Heart left ventricle (tissue), 13 donors: ENCODE measurements around the gene ZBED1.

Experiments used
- POLR2A ChIP-seq, 2 donors: fragments of 450-650 bp; IDR thresholded peaks; one replicate each; pipeline ENCODE4 v1.6.1; 2017; ENCODE audit warnings: antibody characterized with exemption in 2 of 2, mild to moderate bottlenecking in 2 of 2, moderate library complexity in 2 of 2
- TF ChIP-seq, protein P1 (sequence below), 12 donors: fragments of 200-600 bp; sonication (generic) in 4 of 12; IDR thresholded peaks; one replicate each; pipeline versions ENCODE4 v1.5.0 to v1.8.0; 2018 to 2022; ENCODE audit warnings: antibody characterized with exemption in 12 of 12, mild to moderate bottlenecking in 5 of 12
- donor health status: ischemic (EF 13 %, LVEDD 7.1; RV severe dilation, severe dysfunction).
- donor health status: DM: no; HTN: yes; CAD: no.
- donor health status: DM: no; HTN: no; CAD: no.
- donor health status: ischemic (EF 25% LVEDD 6.9; RV normal size, moderate dysfunction).
- donor health status: ischemic (EF 25% LVEDD 5.7; RV mildly dilated, moderate dysfunction).
- donor health status: ischemic (EF 35%, LVEDD 5.7; RV mildly dilated, moderate dysfunction).
- donor health status: nonischemic (EF 11% LVEDD 7.7; RV severe dilation, severe dysfunction).
- donor health status: DM: yes; HTN: yes; CAD: no.
- donor health status: PGD.
- donor health status: ischemic (EF 29% LVEDD 5.4; RV normal size, mild dysfunction).
- donor health status: nonischemic (EF 23%, LVEDD 6.1; RV moderate dilation, normal function).

DNA sequence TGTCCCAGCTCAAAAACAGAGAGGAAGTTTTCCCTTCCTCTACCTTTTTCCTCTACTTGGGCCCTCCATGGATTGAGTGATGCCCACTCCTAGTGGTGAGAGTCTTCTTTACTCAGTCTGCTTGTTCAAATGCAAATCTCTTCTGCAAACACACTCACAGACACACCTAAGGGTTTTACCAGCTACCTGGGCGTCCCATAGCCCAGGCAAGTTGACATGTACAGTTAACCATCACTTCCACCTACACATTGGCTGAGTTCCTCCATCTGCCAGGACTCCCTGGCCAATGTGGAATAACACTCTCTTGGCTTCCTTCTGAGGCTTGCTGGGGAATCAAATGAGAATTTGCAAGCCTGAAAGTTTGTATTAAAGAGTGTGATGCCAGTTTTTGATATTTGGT, 45.7 kb upstream of the ZBED1 start:
- TF ChIP-seq, protein P1, sequence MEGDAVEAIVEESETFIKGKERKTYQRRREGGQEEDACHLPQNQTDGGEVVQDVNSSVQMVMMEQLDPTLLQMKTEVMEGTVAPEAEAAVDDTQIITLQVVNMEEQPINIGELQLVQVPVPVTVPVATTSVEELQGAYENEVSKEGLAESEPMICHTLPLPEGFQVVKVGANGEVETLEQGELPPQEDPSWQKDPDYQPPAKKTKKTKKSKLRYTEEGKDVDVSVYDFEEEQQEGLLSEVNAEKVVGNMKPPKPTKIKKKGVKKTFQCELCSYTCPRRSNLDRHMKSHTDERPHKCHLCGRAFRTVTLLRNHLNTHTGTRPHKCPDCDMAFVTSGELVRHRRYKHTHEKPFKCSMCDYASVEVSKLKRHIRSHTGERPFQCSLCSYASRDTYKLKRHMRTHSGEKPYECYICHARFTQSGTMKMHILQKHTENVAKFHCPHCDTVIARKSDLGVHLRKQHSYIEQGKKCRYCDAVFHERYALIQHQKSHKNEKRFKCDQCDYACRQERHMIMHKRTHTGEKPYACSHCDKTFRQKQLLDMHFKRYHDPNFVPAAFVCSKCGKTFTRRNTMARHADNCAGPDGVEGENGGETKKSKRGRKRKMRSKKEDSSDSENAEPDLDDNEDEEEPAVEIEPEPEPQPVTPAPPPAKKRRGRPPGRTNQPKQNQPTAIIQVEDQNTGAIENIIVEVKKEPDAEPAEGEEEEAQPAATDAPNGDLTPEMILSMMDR (IDR thresholded peaks at IDR 0.05), result no peak
- no peak for TF ChIP-seq POLR2A (IDR thresholded peaks at IDR 0.05)
